K562 (cell line): ENCODE measurements around the gene DPH6. TPM values are rescaled to one million over a fixed set of nuclear protein-coding genes. Genes with fewer than 3 reads are reported as not detected.

Source experiments
- ATAC-seq: fragments of 200-7000 bp; cut with Tn5 transposase; 3 replicates; pipeline ENCODE4 v1.9.1; 2020; ENCODE audit warnings: moderate library complexity
- BruUV-seq: library from RNA; stranded (reverse); fragments of 400-500 nt; replicated peaks from 2 replicates; lab custom pipeline; 2021; lab: Mats Ljungman, UMichigan
- CTCF ChIA-PET: fragments of 300-600 bp; formaldehyde crosslinking; extraction: SDS; loops from one replicate; lab custom pipeline; 2021; ENCODE audit warnings: low intra/inter-chr PET ratio; lab: Yijun Ruan, JAX
- POLR2A ChIA-PET: fragments of 300-600, 350-650 bp; sonication (Branson Sonifier 250); formaldehyde crosslinking; extraction: SDS; loops from one replicate; lab custom pipeline; 2021; ENCODE audit warnings: antibody characterized with exemption, inconsistent platforms; lab: Yijun Ruan, JAX
- DNase-seq, 4 experiments: peaks; one replicate each; pipeline versions ENCODE4 v3.0.0 to v3.0.0-alpha.2; 2011 to 2018; ENCODE audit warnings: low spot score in 3 of 4, mixed read lengths in 3 of 4; ENCODE audit errors: extremely low read depth in 1 of 4
- FAIRE-seq: peaks from 2 replicates; lab custom pipeline; 2011; peaks lifted over from hg19 to GRCh38; lab: Jason Lieb, UNC
- H2AFZ ChIP-seq: 2 replicates; pipeline ENCODE4 v1.6.0; 2011; ENCODE audit warnings: low read depth, low read length, control low read depth, inconsistent platforms
- H3K27ac ChIP-seq: fragments of 200-600 bp; 3 replicates; pipeline ENCODE4 v1.8.0; 2011; ENCODE audit warnings: low read depth, mild to moderate bottlenecking, control low read depth, inconsistent platforms, low read length, moderate library complexity, mixed read lengths; ENCODE audit errors: extremely low read depth
- H3K27me3 ChIP-seq, 2 experiments: fragments of 300-600 bp in 1 of 2; 2 replicates in 1 of 2; 3 replicates in 1 of 2; pipeline versions ENCODE4 v1.6.0 to v1.8.0; 2011; ENCODE audit warnings: inconsistent platforms in 2 of 2, low read length in 2 of 2, mild to moderate bottlenecking in 1 of 2, mixed read lengths in 1 of 2, moderate library complexity in 1 of 2; ENCODE audit not compliant: control insufficient read depth in 2 of 2, insufficient read depth in 2 of 2
- H3K36me3 ChIP-seq: fragments of 300-600 bp; 3 replicates; pipeline ENCODE4 v1.8.0; 2011; ENCODE audit warnings: mild to moderate bottlenecking, low read length, inconsistent platforms; ENCODE audit not compliant: control insufficient read depth, insufficient read depth
- H3K4me1 ChIP-seq, 2 experiments: fragments of 200-600 bp in 1 of 2; replicated peaks in 1 of 2; 2 replicates in 1 of 2; 3 replicates in 1 of 2; pipeline versions ENCODE4 v1.5.1 to v1.8.0; 2011; ENCODE audit warnings: inconsistent platforms in 2 of 2, low read length in 2 of 2, mild to moderate bottlenecking in 1 of 2, mixed read lengths in 1 of 2, moderate library complexity in 1 of 2; ENCODE audit not compliant: control insufficient read depth in 2 of 2, insufficient read depth in 2 of 2
- H3K4me2 ChIP-seq: 2 replicates; pipeline ENCODE4 v1.6.1; 2011; ENCODE audit warnings: low read length, control low read depth, inconsistent platforms, mixed read lengths; ENCODE audit not compliant: insufficient read depth
- H3K4me3 ChIP-seq: fragments of 200-600 bp; sonication (generic), shearing (Covaris generic); 2 replicates; pipeline ENCODE4 v1.5.1; 2016; ENCODE audit warnings: control low read depth, inconsistent platforms
- H3K79me2 ChIP-seq: fragments of 200-600 bp; 3 replicates; pipeline ENCODE4 v1.8.0; 2011; ENCODE audit warnings: low read length, inconsistent platforms; ENCODE audit not compliant: control insufficient read depth, insufficient read depth
- H3K9ac ChIP-seq, 2 experiments: 2 replicates each; pipeline versions ENCODE4 v1.6.0 to v1.6.1; 2011; ENCODE audit warnings: low read depth in 2 of 2, low read length in 2 of 2, control low read depth in 1 of 2, inconsistent platforms in 1 of 2, mild to moderate bottlenecking in 1 of 2, mixed read lengths in 1 of 2; ENCODE audit not compliant: insufficient read depth in 1 of 2
- H3K9me1 ChIP-seq: one replicate; pipeline ENCODE4 v1.6.0; 2011; ENCODE audit warnings: inconsistent platforms, mild to moderate bottlenecking, low read length, moderate library complexity; ENCODE audit not compliant: control insufficient read depth, insufficient read depth
- H3K9me3 ChIP-seq: replicated peaks from 2 replicates; pipeline ENCODE4 v1.5.1; 2011; ENCODE audit warnings: low read depth, low read length, inconsistent platforms; ENCODE audit not compliant: control insufficient read depth, insufficient read depth
- H4K20me1 ChIP-seq: replicated peaks from 2 replicates; pipeline ENCODE4 v1.6.1; 2011; ENCODE audit warnings: low read length, inconsistent platforms, mixed read lengths; ENCODE audit not compliant: control insufficient read depth, insufficient read depth
- COPS2 ChIP-seq: fragments of 450-650 bp; conservative IDR thresholded peaks from 2 replicates; pipeline ENCODE4 v1.6.1; 2016; ENCODE audit warnings: mild to moderate bottlenecking, moderate library complexity
- HLTF ChIP-seq: fragments of 450-650 bp; IDR thresholded peaks from 2 replicates; pipeline ENCODE4 v1.6.1; 2016
- KHSRP ChIP-seq: fragments of 450-650 bp; IDR thresholded peaks from 2 replicates; pipeline ENCODE4 v1.6.1; 2017
- NFYB ChIP-seq: IDR thresholded peaks from 2 replicates; pipeline ENCODE4 v1.6.1; 2011; ENCODE audit warnings: mild to moderate bottlenecking, moderate library complexity; ENCODE audit not compliant: insufficient read length; ENCODE audit errors: extremely low read depth
- SMARCA5 ChIP-seq: fragments of 450-650 bp; IDR thresholded peaks from 2 replicates; pipeline ENCODE4 v1.6.1; 2016
- TAF9B ChIP-seq: fragments of 450-650 bp; IDR thresholded peaks from 2 replicates; pipeline ENCODE4 v1.6.1; 2018; ENCODE audit warnings: mild to moderate bottlenecking; ENCODE audit not compliant: partially characterized antibody
- TARDBP ChIP-seq: fragments of 450-650 bp; IDR thresholded peaks from 2 replicates; pipeline ENCODE4 v1.6.1; 2016
- ZNF165 ChIP-seq: fragments of 250-450 bp; sonication (Bioruptor Pico); IDR thresholded peaks from 2 replicates; pipeline ENCODE4 v1.4.0; 2020; ENCODE audit warnings: borderline replicate concordance
- ZNF23 ChIP-seq: fragments of 250-450 bp; sonication (Bioruptor Pico); IDR thresholded peaks from 2 replicates; pipeline ENCODE4 v1.4.0; 2020; ENCODE audit warnings: mild to moderate bottlenecking
- ZNF3 ChIP-seq: fragments of 250-450 bp; sonication (Bioruptor Pico); IDR thresholded peaks from 2 replicates; pipeline ENCODE4 v1.5.0; 2021; ENCODE audit warnings: mild to moderate bottlenecking, moderate library complexity
- ZNF778 ChIP-seq: fragments of 450-650 bp; formaldehyde crosslinking; IDR thresholded peaks from 2 replicates; pipeline ENCODE4 v1.4.0; 2020; ENCODE audit warnings: mild to moderate bottlenecking, moderate library complexity
- ZZZ3 ChIP-seq: fragments of 450-650 bp; IDR thresholded peaks from 2 replicates; pipeline ENCODE4 v1.6.1; 2016; ENCODE audit warnings: antibody characterized with exemption, mild to moderate bottlenecking, moderate library complexity
- WGBS: fragments of 100-300 bp; shearing (Covaris generic); methylation state at CpG from one replicate; pipeline ENCODE4 v1.1.6; 2016; ENCODE audit warnings: low coverage, mixed read lengths; ENCODE audit not compliant: insufficient coverage; ENCODE audit errors: missing lambda C conversion rate; 5-methylcytosine and 5-hydroxymethylcytosine counted together
- in situ Hi-C: fragments of 300-500 bp; cut with MboI; formaldehyde crosslinking; loops from 4 replicates; pipeline ENCODE4 v1.15.0; 2018; ENCODE audit warnings: inconsistent platforms, mixed read lengths
- intact Hi-C: fragments of 100-400 bp; cut with micrococcal nuclease; formaldehyde crosslinking; loops from 2 replicates; pipeline ENCODE4 v1.14.2; 2022
- polyA plus RNA-seq, 8 experiments: library from polyadenylated mRNA; depleted of rRNA in 4 of 8; stranded (reverse) in 5 of 8; unstranded in 3 of 8; fragments of >200 nt; fragmentation: Nextera tagmentation in 2 of 8; fragmentation: Illumina TruSeq in 1 of 8; extraction: Ambion mirVana in 2 of 8; extraction: Trizol in 1 of 8; gene quantifications; 2 replicates each; pipeline versions ENCODE4 v1.2.1 to v1.2.3, GENCODE V29; 2011 to 2014; ENCODE audit warnings: inconsistent platforms in 1 of 8, missing spikeins in 1 of 8
- total RNA-seq, 7 experiments: library from RNA; depleted of rRNA in 6 of 7; stranded (reverse); fragments of >200 nt in 6 of 7; fragmentation: Illumina TruSeq in 2 of 7; extraction: Trizol in 2 of 7; gene quantifications; 2 replicates each; pipeline versions ENCODE4 v1.2.1 to v1.2.3, GENCODE V29; 2011 to 2021; ENCODE audit warnings: low replicate concordance in 1 of 7
- TF ChIP-seq, protein P1 (sequence below): IDR thresholded peaks from 2 replicates; pipeline ENCODE4 v1.6.1; 2011; ENCODE audit warnings: borderline replicate concordance, low read depth, mild to moderate bottlenecking, moderate library complexity, low read length; ENCODE audit not compliant: insufficient read depth, poor library complexity, severe bottlenecking
- TF ChIP-seq, protein P2 (sequence below): conservative IDR thresholded peaks from 2 replicates; pipeline ENCODE4 v1.6.1; 2011; ENCODE audit warnings: low read depth, mild to moderate bottlenecking, low read length; ENCODE audit not compliant: control insufficient read depth
- TF ChIP-seq, protein P3 (sequence below), 2 experiments: fragments of 450-650 bp in 1 of 2; sonication (generic) in 1 of 2; formaldehyde crosslinking in 1 of 2; IDR thresholded peaks in 1 of 2; conservative IDR thresholded peaks in 1 of 2; 2 replicates each; pipeline versions ENCODE4 v1.6.1 to v1.8.1; 2016 to 2023; ENCODE audit warnings: mild to moderate bottlenecking in 2 of 2, moderate library complexity in 2 of 2, inconsistent platforms in 1 of 2, missing genetic modification reagents in 1 of 2
- TF ChIP-seq, protein P4 (sequence below): fragments of 450-650 bp; IDR thresholded peaks from one replicate; pipeline ENCODE4 v1.6.1; 2018; ENCODE audit warnings: mild to moderate bottlenecking, moderate library complexity; ENCODE audit not compliant: partially characterized antibody

Gene DPH6
- total and polyA plus RNA-seq, 9 of the 15 experiments (the other 6 are each of a cell fraction or from before 2014, with no cell fraction given), result 10.1 to 69.1 (median 18.8) TPM

DNA sequence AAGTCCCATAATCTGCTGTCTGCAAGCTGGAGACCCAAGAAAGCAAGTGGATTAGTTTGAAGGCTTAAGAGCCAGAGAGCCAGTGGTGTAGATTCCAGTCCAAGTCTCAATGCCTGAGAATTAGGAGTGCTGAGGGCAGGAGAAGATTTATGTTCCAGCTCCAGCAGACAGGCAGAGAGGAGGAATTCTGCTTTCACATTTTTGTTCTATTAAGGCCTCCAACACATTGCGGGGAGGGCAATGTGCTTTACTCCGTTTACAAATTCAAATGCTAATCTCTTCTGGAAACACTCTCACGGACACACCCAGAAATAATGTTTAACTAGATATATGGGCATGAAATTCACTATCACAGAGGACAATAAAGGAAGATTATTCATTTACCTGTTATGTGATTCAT lies 54.0 kb downstream of the DPH6 start:
- ChIA-PET POLR2A (interaction anchor here (0.6 kb wide), 1 partner anchor 453 kb away, joined by 3 read pairs; no protein-coding TSS in a partner anchor), CTCF (no interaction called here)
- Histone ChIP-seq H3K9me1 (no peaks in the 10 kb centered on the region), H3K4me1 (no peaks in the 10 kb centered on the region), H2AFZ (no peak overlapping the region), H3K4me2 (no peak overlapping the region), H3K4me3 (no peak overlapping the region), H3K9me3 (peaks cover 4% of the 10 kb centered on the region), H3K9ac (no peak overlapping the region), H3K36me3 (no peaks in the 10 kb centered on the region), H3K27me3 (no peaks in the 10 kb centered on the region), H3K79me2 (no peaks in the 10 kb centered on the region), H3K27ac (no peak overlapping the region), H4K20me1 (no peaks in the 10 kb centered on the region)
- intact Hi-C loops (no loop called here), in situ Hi-C loops (no loop called here)
- 54% methylated on average over 3 of the region's 3 CpGs for WGBS
- FAIRE-seq (no peak), ATAC-seq (no peak), DNase-seq (no peak)
- no TSS peak for BruUV-seq
- TF ChIP-seq, protein P1, sequence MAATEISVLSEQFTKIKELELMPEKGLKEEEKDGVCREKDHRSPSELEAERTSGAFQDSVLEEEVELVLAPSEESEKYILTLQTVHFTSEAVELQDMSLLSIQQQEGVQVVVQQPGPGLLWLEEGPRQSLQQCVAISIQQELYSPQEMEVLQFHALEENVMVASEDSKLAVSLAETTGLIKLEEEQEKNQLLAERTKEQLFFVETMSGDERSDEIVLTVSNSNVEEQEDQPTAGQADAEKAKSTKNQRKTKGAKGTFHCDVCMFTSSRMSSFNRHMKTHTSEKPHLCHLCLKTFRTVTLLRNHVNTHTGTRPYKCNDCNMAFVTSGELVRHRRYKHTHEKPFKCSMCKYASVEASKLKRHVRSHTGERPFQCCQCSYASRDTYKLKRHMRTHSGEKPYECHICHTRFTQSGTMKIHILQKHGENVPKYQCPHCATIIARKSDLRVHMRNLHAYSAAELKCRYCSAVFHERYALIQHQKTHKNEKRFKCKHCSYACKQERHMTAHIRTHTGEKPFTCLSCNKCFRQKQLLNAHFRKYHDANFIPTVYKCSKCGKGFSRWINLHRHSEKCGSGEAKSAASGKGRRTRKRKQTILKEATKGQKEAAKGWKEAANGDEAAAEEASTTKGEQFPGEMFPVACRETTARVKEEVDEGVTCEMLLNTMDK, result no peak
- TF ChIP-seq COPS2 (no peak), SMARCA5 (no peak), TAF9B (no peak), ZNF3 (CRISPR knock-in tag) (no peak), ZNF778 (no peak), ZNF165 (no peak), ZNF23 (CRISPR knock-in tag) (no peak), NFYB (no peak), KHSRP (no peak), TARDBP (no peak), ZZZ3 (no peak), HLTF (no peak)
- TF ChIP-seq, protein P2, sequence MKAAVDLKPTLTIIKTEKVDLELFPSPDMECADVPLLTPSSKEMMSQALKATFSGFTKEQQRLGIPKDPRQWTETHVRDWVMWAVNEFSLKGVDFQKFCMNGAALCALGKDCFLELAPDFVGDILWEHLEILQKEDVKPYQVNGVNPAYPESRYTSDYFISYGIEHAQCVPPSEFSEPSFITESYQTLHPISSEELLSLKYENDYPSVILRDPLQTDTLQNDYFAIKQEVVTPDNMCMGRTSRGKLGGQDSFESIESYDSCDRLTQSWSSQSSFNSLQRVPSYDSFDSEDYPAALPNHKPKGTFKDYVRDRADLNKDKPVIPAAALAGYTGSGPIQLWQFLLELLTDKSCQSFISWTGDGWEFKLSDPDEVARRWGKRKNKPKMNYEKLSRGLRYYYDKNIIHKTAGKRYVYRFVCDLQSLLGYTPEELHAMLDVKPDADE, result no peak
- TF ChIP-seq, protein P3, sequence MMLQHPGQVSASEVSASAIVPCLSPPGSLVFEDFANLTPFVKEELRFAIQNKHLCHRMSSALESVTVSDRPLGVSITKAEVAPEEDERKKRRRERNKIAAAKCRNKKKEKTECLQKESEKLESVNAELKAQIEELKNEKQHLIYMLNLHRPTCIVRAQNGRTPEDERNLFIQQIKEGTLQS (IDR thresholded peaks at IDR 0.05), result no peak
- TF ChIP-seq, protein P3 (CRISPR knock-in tag; conservative IDR thresholded peaks at IDR 0.05), result no peak
- TF ChIP-seq, protein P4, sequence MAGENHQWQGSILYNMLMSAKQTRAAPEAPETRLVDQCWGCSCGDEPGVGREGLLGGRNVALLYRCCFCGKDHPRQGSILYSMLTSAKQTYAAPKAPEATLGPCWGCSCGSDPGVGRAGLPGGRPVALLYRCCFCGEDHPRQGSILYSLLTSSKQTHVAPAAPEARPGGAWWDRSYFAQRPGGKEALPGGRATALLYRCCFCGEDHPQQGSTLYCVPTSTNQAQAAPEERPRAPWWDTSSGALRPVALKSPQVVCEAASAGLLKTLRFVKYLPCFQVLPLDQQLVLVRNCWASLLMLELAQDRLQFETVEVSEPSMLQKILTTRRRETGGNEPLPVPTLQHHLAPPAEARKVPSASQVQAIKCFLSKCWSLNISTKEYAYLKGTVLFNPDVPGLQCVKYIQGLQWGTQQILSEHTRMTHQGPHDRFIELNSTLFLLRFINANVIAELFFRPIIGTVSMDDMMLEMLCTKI, result no peak
